Chondrocyte (in vitro differentiated cells): ENCODE data around the gene WASF2. TPM values are rescaled to one million over a fixed set of nuclear protein-coding genes. Genes with fewer than 3 reads are reported as not detected.
A peak's percentile ranks its signal among the peaks of the same experiment; 100 is the strongest.
"Not testable (repeated sequence)": the region's sequence is repeated elsewhere in the genome, so short reads cannot be mapped to it uniquely, and the experiment has no call there.

Source experiments
- DNase-seq: peaks from one replicate; pipeline ENCODE4 v3.0.0; 2021; ENCODE audit warnings: mixed read lengths, low spot score
- H3K27ac Mint-ChIP-seq: one replicate; pipeline ENCODE4 v1.8.0; 2021; ENCODE audit warnings: mild to moderate bottlenecking, moderate library complexity, mixed read lengths; ENCODE audit not compliant: unreplicated experiment
- H3K27me3 Mint-ChIP-seq: 2 replicates; pipeline ENCODE4 v1.8.0; 2021; ENCODE audit warnings: low read depth, mixed read lengths
- H3K36me3 Mint-ChIP-seq: 2 replicates; pipeline ENCODE4 v1.8.0; 2021; ENCODE audit warnings: low read depth, mixed read lengths
- H3K4me1 Mint-ChIP-seq: 2 replicates; pipeline ENCODE4 v1.8.0; 2021; ENCODE audit warnings: low read depth, mild to moderate bottlenecking, mixed read lengths
- H3K4me3 Mint-ChIP-seq: one replicate; pipeline ENCODE4 v1.8.0; 2021; ENCODE audit warnings: mild to moderate bottlenecking, moderate library complexity, mixed read lengths; ENCODE audit not compliant: unreplicated experiment
- H3K9me3 Mint-ChIP-seq: 2 replicates; pipeline ENCODE4 v1.8.0; 2021; ENCODE audit warnings: low read depth, mixed read lengths
- CTCF ChIP-seq: fragments of 200-600 bp; sonication (generic); IDR thresholded peaks from 2 replicates; pipeline ENCODE4 v1.5.0; 2021; ENCODE audit warnings: antibody characterized with exemption, mild to moderate bottlenecking, moderate library complexity
- total RNA-seq: library from RNA; stranded (reverse); gene quantifications from 3 replicates; pipeline ENCODE4 v1.2.1, GENCODE V29; 2021

WASF2 gene
- total RNA-seq, 1 donor from 2014 or later = 128 TPM

GRCh38 chr1:27464926-27465647 is 24.9 kb downstream of the WASF2 start:
- Mint-ChIP-seq H3K4me3 (no peak overlapping the region), H3K27me3 (no peaks in the 10 kb centered on the region), H3K9me3 (no peaks in the 10 kb centered on the region), H3K4me1 (peaks cover 31% of the 10 kb centered on the region), H3K27ac (peak overlapping the region; percentile 10), H3K36me3 (no peaks in the 10 kb centered on the region)
- DNase-seq = no peak
- TF ChIP-seq CTCF = no peak

- H3K27ac Mint-ChIP-seq = peak overlapping the region; percentile 76
- peaks cover 28% of the 10 kb centered on the region for H3K4me1 Mint-ChIP-seq
- not testable (repeated sequence) for H3K36me3 Mint-ChIP-seq, DNase-seq, H3K4me3 Mint-ChIP-seq, H3K27me3 Mint-ChIP-seq, H3K9me3 Mint-ChIP-seq
Observed at GRCh38 chr1:27463916-27464315, 26.1 kb downstream of the WASF2 start.

DNA sequence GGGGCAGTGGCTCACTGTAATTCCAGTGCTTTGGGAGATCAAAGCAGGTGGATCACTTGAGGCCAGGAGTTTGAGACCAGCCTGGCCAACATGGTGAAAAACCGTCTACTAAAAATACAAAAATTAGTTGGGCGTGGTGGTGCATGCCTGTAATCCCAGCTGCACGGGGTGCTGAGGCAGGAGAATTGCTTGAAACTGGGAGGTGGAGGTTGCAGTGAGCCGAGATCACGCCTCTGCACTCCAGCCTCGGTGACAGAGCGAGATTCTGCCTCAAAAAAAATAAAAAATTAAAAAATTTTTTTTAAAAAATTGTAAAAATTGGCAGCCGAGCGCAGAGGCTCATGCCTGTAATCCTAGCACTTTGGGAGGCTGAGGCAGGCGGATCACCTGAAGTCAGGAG is 31.4 kb downstream of the WASF2 start:
- H3K27ac Mint-ChIP-seq, H3K36me3 Mint-ChIP-seq, H3K27me3 Mint-ChIP-seq: not testable (repeated sequence)

DNA sequence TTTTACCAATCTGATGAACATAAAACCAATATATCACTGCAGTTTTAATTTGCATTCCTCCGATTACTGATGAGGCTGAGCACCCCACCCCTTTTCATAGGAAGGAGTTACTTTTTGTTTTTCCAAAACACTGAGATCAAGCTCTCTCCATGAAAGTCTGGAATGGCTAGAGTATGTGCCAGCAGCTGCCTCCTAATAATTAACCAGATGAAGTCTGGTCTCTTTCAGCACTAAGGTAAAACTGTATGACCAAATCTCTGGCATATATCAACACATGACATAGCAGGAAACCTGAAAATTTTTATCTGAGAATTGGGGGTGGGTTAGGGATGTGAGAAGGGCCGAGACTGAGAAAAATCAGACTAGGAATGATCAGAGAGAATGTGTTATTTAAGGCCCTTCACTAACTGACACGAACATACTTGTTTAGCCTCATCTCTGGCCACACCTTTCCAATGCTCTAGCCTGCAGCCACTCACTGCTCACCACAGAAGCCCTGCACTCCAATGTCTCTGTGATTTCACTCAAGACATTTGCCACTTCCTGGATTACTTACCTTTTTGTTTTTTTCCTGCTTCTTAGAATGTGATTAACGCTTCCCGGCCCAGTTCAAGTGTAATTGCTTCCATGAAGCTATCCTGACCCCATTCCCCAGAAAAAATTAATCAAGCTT is 34.7 kb downstream of the WASF2 start:
- H3K4me1 Mint-ChIP-seq = peaks cover 29% of the 10 kb centered on the region
- no peak for DNase-seq
- H3K4me3 Mint-ChIP-seq = no peak overlapping the region
- H3K9me3 Mint-ChIP-seq = no peaks in the 10 kb centered on the region
- peak overlapping the region; percentile 64 for H3K27ac Mint-ChIP-seq
- no peaks in the 10 kb centered on the region for H3K36me3 Mint-ChIP-seq
- TF ChIP-seq CTCF = no peak
- no peaks in the 10 kb centered on the region for H3K27me3 Mint-ChIP-seq

More for the DNA sequence above, 31.4 kb downstream of the WASF2 start:
- DNase-seq, H3K9me3 Mint-ChIP-seq, H3K4me3 Mint-ChIP-seq: not testable (repeated sequence)
- peaks cover 29% of the 10 kb centered on the region for H3K4me1 Mint-ChIP-seq

- Mint-ChIP-seq H3K4me1 (peaks cover 23% of the 10 kb centered on the region), H3K27me3 (no peaks in the 10 kb centered on the region), H3K27ac (no peak overlapping the region), H3K9me3 (no peaks in the 10 kb centered on the region), H3K4me3 (no peak overlapping the region), H3K36me3 (no peaks in the 10 kb centered on the region)
- TF ChIP-seq CTCF = no peak
- DNase-seq = no peak
Observed at GRCh38 chr1:27454610-27455009, 35.4 kb downstream of the WASF2 start.

DNA sequence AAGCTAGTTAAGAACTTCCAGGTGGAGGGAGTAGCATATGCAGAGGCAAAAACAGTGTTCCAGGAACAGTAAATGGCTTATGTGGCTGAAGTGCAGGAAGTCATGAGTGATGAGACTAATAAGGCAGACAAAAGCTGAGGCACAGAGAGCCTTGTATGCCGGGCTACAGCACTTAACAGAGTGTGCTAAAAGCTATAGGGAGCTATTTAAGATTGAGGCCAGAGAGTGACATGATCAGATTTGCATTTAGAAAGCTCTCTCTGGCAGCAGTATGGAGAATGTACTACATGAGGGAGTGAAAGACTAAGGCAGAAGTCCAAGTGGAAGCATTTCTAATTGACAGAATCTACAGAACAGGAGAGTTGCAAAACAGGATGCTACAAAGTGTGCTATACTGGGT is 38.6 kb downstream of the WASF2 start:
- Mint-ChIP-seq H3K36me3 (peaks cover 3% of the 10 kb centered on the region), H3K4me1 (peaks cover 27% of the 10 kb centered on the region), H3K27ac (no peak overlapping the region), H3K9me3 (no peaks in the 10 kb centered on the region), H3K27me3 (no peaks in the 10 kb centered on the region), H3K4me3 (no peak overlapping the region)
- no peak for DNase-seq
- TF ChIP-seq CTCF = no peak
